K562 (cell line): ENCODE measurements around the gene AKAP12. TPM values are rescaled to one million over a fixed set of nuclear protein-coding genes. Genes with fewer than 3 reads are reported as not detected.

Experiments used
- ATAC-seq: fragments of 200-7000 bp; cut with Tn5 transposase; 3 replicates; pipeline ENCODE4 v1.9.1; 2020; ENCODE audit warnings: moderate library complexity
- BruUV-seq: library from RNA; stranded (reverse); fragments of 400-500 nt; replicated peaks from 2 replicates; lab custom pipeline; 2021; lab: Mats Ljungman, UMichigan
- CTCF ChIA-PET: fragments of 300-600 bp; formaldehyde crosslinking; extraction: SDS; loops from one replicate; lab custom pipeline; 2021; ENCODE audit warnings: low intra/inter-chr PET ratio; lab: Yijun Ruan, JAX
- POLR2A ChIA-PET: fragments of 300-600, 350-650 bp; sonication (Branson Sonifier 250); formaldehyde crosslinking; extraction: SDS; loops from one replicate; lab custom pipeline; 2021; ENCODE audit warnings: antibody characterized with exemption, inconsistent platforms; lab: Yijun Ruan, JAX
- DNase-seq, 4 experiments: peaks; one replicate each; pipeline versions ENCODE4 v3.0.0 to v3.0.0-alpha.2; 2011 to 2018; ENCODE audit warnings: low spot score in 3 of 4, mixed read lengths in 3 of 4; ENCODE audit errors: extremely low read depth in 1 of 4
- FAIRE-seq: peaks from 2 replicates; lab custom pipeline; 2011; peaks lifted over from hg19 to GRCh38; lab: Jason Lieb, UNC
- H2AFZ ChIP-seq: 2 replicates; pipeline ENCODE4 v1.6.0; 2011; ENCODE audit warnings: low read depth, low read length, control low read depth, inconsistent platforms
- H3K27ac ChIP-seq: fragments of 200-600 bp; 3 replicates; pipeline ENCODE4 v1.8.0; 2011; ENCODE audit warnings: low read depth, mild to moderate bottlenecking, control low read depth, inconsistent platforms, low read length, moderate library complexity, mixed read lengths; ENCODE audit errors: extremely low read depth
- H3K27me3 ChIP-seq, 2 experiments: fragments of 300-600 bp in 1 of 2; 2 replicates in 1 of 2; 3 replicates in 1 of 2; pipeline versions ENCODE4 v1.6.0 to v1.8.0; 2011; ENCODE audit warnings: inconsistent platforms in 2 of 2, low read length in 2 of 2, mild to moderate bottlenecking in 1 of 2, mixed read lengths in 1 of 2, moderate library complexity in 1 of 2; ENCODE audit not compliant: control insufficient read depth in 2 of 2, insufficient read depth in 2 of 2
- H3K36me3 ChIP-seq: fragments of 300-600 bp; 3 replicates; pipeline ENCODE4 v1.8.0; 2011; ENCODE audit warnings: mild to moderate bottlenecking, low read length, inconsistent platforms; ENCODE audit not compliant: control insufficient read depth, insufficient read depth
- H3K4me1 ChIP-seq, 2 experiments: fragments of 200-600 bp in 1 of 2; replicated peaks in 1 of 2; 2 replicates in 1 of 2; 3 replicates in 1 of 2; pipeline versions ENCODE4 v1.5.1 to v1.8.0; 2011; ENCODE audit warnings: inconsistent platforms in 2 of 2, low read length in 2 of 2, mild to moderate bottlenecking in 1 of 2, mixed read lengths in 1 of 2, moderate library complexity in 1 of 2; ENCODE audit not compliant: control insufficient read depth in 2 of 2, insufficient read depth in 2 of 2
- H3K4me2 ChIP-seq: 2 replicates; pipeline ENCODE4 v1.6.1; 2011; ENCODE audit warnings: low read length, control low read depth, inconsistent platforms, mixed read lengths; ENCODE audit not compliant: insufficient read depth
- H3K4me3 ChIP-seq: fragments of 200-600 bp; sonication (generic), shearing (Covaris generic); 2 replicates; pipeline ENCODE4 v1.5.1; 2016; ENCODE audit warnings: control low read depth, inconsistent platforms
- H3K79me2 ChIP-seq: fragments of 200-600 bp; 3 replicates; pipeline ENCODE4 v1.8.0; 2011; ENCODE audit warnings: low read length, inconsistent platforms; ENCODE audit not compliant: control insufficient read depth, insufficient read depth
- H3K9ac ChIP-seq, 2 experiments: 2 replicates each; pipeline versions ENCODE4 v1.6.0 to v1.6.1; 2011; ENCODE audit warnings: low read depth in 2 of 2, low read length in 2 of 2, control low read depth in 1 of 2, inconsistent platforms in 1 of 2, mild to moderate bottlenecking in 1 of 2, mixed read lengths in 1 of 2; ENCODE audit not compliant: insufficient read depth in 1 of 2
- H3K9me1 ChIP-seq: one replicate; pipeline ENCODE4 v1.6.0; 2011; ENCODE audit warnings: inconsistent platforms, mild to moderate bottlenecking, low read length, moderate library complexity; ENCODE audit not compliant: control insufficient read depth, insufficient read depth
- H3K9me3 ChIP-seq: replicated peaks from 2 replicates; pipeline ENCODE4 v1.5.1; 2011; ENCODE audit warnings: low read depth, low read length, inconsistent platforms; ENCODE audit not compliant: control insufficient read depth, insufficient read depth
- H4K20me1 ChIP-seq: replicated peaks from 2 replicates; pipeline ENCODE4 v1.6.1; 2011; ENCODE audit warnings: low read length, inconsistent platforms, mixed read lengths; ENCODE audit not compliant: control insufficient read depth, insufficient read depth
- ELF2 ChIP-seq: fragments of 250-450 bp; sonication (Bioruptor Pico); IDR thresholded peaks from 2 replicates; pipeline ENCODE4 v1.5.0; 2021; ENCODE audit warnings: mild to moderate bottlenecking
- FOSL1 ChIP-seq: fragments of 200-800 bp; sonication (Bioruptor generic); conservative IDR thresholded peaks from 2 replicates; pipeline ENCODE4 v1.6.1; 2016; ENCODE audit warnings: missing genetic modification characterization, missing compliant biosample characterization
- GABPB2 ChIP-seq: fragments of 250-450 bp; sonication (Bioruptor Pico); conservative IDR thresholded peaks from 2 replicates; pipeline ENCODE4 v1.5.1; 2021; ENCODE audit warnings: mild to moderate bottlenecking
- POLR2B ChIP-seq: fragments of 450-650 bp; IDR thresholded peaks from 2 replicates; pipeline ENCODE4 v1.6.1; 2018; ENCODE audit warnings: low read depth; ENCODE audit not compliant: partially characterized antibody
- SMARCA5 ChIP-seq: fragments of 450-650 bp; IDR thresholded peaks from 2 replicates; pipeline ENCODE4 v1.6.1; 2016
- WGBS: fragments of 100-300 bp; shearing (Covaris generic); methylation state at CpG from one replicate; pipeline ENCODE4 v1.1.6; 2016; ENCODE audit warnings: low coverage, mixed read lengths; ENCODE audit not compliant: insufficient coverage; ENCODE audit errors: missing lambda C conversion rate; 5-methylcytosine and 5-hydroxymethylcytosine counted together
- in situ Hi-C: fragments of 300-500 bp; cut with MboI; formaldehyde crosslinking; loops from 4 replicates; pipeline ENCODE4 v1.15.0; 2018; ENCODE audit warnings: inconsistent platforms, mixed read lengths
- intact Hi-C: fragments of 100-400 bp; cut with micrococcal nuclease; formaldehyde crosslinking; loops from 2 replicates; pipeline ENCODE4 v1.14.2; 2022
- polyA plus RNA-seq, 8 experiments: library from polyadenylated mRNA; depleted of rRNA in 4 of 8; stranded (reverse) in 5 of 8; unstranded in 3 of 8; fragments of >200 nt; fragmentation: Nextera tagmentation in 2 of 8; fragmentation: Illumina TruSeq in 1 of 8; extraction: Ambion mirVana in 2 of 8; extraction: Trizol in 1 of 8; gene quantifications; 2 replicates each; pipeline versions ENCODE4 v1.2.1 to v1.2.3, GENCODE V29; 2011 to 2014; ENCODE audit warnings: inconsistent platforms in 1 of 8, missing spikeins in 1 of 8
- total RNA-seq, 7 experiments: library from RNA; depleted of rRNA in 6 of 7; stranded (reverse); fragments of >200 nt in 6 of 7; fragmentation: Illumina TruSeq in 2 of 7; extraction: Trizol in 2 of 7; gene quantifications; 2 replicates each; pipeline versions ENCODE4 v1.2.1 to v1.2.3, GENCODE V29; 2011 to 2021; ENCODE audit warnings: low replicate concordance in 1 of 7

The AKAP12 gene
- total and polyA plus RNA-seq, 9 of the 15 experiments (the other 6 are each of a cell fraction or from before 2014, with no cell fraction given) = 0.08 to 2.0 (median 0.62) TPM

DNA sequence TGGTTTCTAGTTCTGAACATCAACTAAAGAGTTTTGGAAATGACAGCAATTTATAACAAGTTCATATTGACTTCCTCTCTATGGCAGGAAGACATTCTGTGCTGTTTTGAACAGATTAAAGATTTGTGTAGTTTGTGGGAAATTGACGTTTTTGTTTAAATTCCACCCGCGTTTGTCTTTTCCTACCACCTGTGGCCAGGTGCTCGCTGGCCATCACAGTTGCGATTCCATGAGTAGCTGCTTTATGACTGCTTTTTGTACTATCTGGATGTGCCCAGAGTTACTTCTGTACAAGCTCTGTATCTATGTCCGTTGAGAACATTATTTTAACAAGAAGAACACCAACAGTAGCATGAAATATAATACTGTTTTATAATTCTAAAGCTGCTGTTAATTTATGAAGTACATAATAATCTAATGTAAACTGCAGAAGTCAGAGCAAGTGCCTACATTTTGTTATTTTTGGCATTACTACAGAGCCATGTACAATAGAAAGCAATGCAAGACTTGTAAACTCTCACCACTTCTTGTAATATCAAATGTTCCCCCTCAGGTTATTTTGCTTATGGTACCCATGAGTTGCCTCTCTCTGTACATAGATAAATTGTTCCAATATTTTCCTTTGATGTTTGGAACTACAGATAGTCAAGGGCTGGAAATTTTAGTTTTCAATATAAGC lies 118.1 kb downstream of the AKAP12 start:
- H3K4me3 ChIP-seq = no peak overlapping the region
- peaks cover 5 to 11% of the 10 kb centered on the region in 2 experiments; a peak in 4 of 5 replicates for H3K27me3 ChIP-seq
- ATAC-seq (no peak), FAIRE-seq (no peak), DNase-seq (no peak)
- no peaks in the 10 kb centered on the region for H3K9me1 ChIP-seq
- peaks cover 11% of the 10 kb centered on the region; the same call in 1 of the 3 replicates for H3K36me3 ChIP-seq
- H3K4me2 ChIP-seq = no peak overlapping the region
- H3K27ac ChIP-seq = no peak overlapping the region
- no peak overlapping the region for H3K9ac ChIP-seq
- ChIA-PET CTCF (interaction anchor here (0.7 kb wide), 1 partner anchor 43 kb away, joined by 3 read pairs; no protein-coding TSS in a partner anchor), POLR2A (interaction anchor here (1.1 to 2.4 kb wide), 4 partner anchors 9 to 33 kb away, joined by 3 to 8 read pairs (median 4); no protein-coding TSS in a partner anchor)
- intact Hi-C loops = loop anchor here (2.0 kb wide), 1 partner anchor 33 kb away; the partner anchor contains the start of gene ZBTB2
- no peaks in the 10 kb centered on the region for H3K9me3 ChIP-seq
- 26% methylated on average over 6 of the region's 6 CpGs for WGBS
- BruUV-seq = no TSS peak
- no peak for TF ChIP-seq ELF2 (CRISPR knock-in tag)
- no peak for TF ChIP-seq SMARCA5
- H3K4me1 ChIP-seq = peaks cover 0 to 2% of the 10 kb centered on the region in 2 experiments; a peak in 2 of 5 replicates
- in situ Hi-C loops = no loop called here
- no peaks in the 10 kb centered on the region for H3K79me2 ChIP-seq
- no peak overlapping the region for H2AFZ ChIP-seq
- H4K20me1 ChIP-seq = no peaks in the 10 kb centered on the region

DNA sequence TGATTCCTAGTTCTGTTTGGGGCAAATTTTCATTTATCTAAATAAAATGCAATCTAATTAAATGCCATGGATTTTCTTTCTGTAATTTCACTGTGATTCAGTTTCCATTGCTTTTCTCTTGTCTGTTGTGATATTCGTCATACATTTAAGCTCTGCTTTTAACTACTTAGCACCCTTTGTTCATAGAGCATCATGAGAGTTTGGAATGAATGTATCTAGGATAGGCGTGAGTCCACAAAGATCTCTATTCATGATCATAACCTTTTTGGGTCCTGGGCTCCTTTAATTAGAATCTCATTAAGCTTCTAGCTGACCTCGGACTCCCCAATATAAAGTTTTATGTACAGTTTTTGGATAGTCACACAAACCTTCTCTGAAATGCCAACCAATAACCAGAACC lies 118.7 kb downstream of the AKAP12 start:
- WGBS = 52% methylated on average over 3 of the region's 3 CpGs
- Histone ChIP-seq H3K9me3 (no peaks in the 10 kb centered on the region), H3K4me1 (no peaks in the 10 kb centered on the region; a peak in 1 of 5 replicates), H2AFZ (no peak overlapping the region), H3K27ac (no peak overlapping the region), H3K36me3 (peaks cover 11% of the 10 kb centered on the region; the same call in 1 of the 3 replicates), H3K9me1 (no peaks in the 10 kb centered on the region), H3K4me3 (no peak overlapping the region), H3K4me2 (no peak overlapping the region), H3K27me3 (peaks cover 0 to 6% of the 10 kb centered on the region in 2 experiments; a peak in 1 of 5 replicates), H3K9ac (no peak overlapping the region), H4K20me1 (no peaks in the 10 kb centered on the region), H3K79me2 (no peaks in the 10 kb centered on the region)
- in situ Hi-C loops = no loop called here
- TF ChIP-seq FOSL1 (tag) = no peak
- TF ChIP-seq POLR2B = no peak
- no peak for TF ChIP-seq GABPB2
- FAIRE-seq (no peak), DNase-seq (no peak), ATAC-seq (no peak)
- intact Hi-C loops = no loop called here
- BruUV-seq = no TSS peak
- ChIA-PET CTCF (interaction anchor here (0.7 kb wide), 1 partner anchor 43 kb away, joined by 3 read pairs; no protein-coding TSS in a partner anchor), POLR2A (interaction anchor here (1.1 to 2.4 kb wide), 4 partner anchors 9 to 33 kb away, joined by 3 to 8 read pairs (median 4); no protein-coding TSS in a partner anchor)
